GM12872 (cell line): ENCODE data around the gene CDH1.

Experiments
- CTCF ChIP-seq: IDR thresholded peaks from 3 replicates; pipeline ENCODE4 v1.5.1; 2011; ENCODE audit warnings: low read depth, mild to moderate bottlenecking, low read length, moderate library complexity; ENCODE audit not compliant: insufficient read depth

CDH1 gene

DNA sequence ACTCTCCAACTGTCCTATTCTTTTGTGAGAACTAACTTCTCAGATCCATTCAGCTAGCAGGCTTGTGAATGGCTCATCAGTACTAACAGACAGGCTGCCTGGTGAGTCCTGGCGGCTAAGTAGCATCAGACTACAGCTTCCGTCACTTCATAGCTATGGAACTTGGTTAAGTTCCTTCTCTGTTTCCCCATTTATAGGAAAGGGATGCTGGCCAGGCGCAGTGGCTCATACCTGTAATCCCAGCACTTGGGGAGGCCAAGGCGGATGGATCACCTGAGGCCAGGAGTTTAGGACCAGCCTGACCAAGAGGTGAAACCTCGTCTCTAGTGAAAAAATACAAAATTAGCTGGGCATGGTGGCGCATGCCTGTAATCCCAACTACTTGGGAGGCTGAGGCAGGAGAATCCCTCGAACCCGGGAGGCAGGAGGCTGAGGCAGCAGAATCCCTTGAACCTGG, 56.3 kb downstream of the CDH1 start:
- no peak for TF ChIP-seq CTCF

DNA sequence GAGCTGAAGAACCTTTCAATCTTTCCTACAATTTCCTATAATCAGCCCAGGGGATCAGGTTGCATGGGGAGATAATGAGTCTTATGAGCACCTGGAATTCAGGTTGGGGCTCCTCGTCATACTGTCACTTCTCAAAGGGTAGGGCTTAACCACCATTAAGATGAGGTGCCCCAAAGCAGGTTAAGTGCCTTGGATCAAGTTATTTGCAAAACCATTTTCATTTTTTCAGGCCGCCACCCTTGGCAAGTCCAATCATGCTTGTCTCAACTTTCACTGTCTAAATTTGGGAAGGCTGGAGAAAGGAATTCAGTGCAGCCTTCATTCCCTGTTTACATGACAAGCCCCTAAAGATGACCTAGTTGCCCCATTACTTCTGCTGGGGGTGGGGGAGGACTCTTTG, 61.3 kb downstream of the CDH1 start:
- TF ChIP-seq CTCF, result no peak

DNA sequence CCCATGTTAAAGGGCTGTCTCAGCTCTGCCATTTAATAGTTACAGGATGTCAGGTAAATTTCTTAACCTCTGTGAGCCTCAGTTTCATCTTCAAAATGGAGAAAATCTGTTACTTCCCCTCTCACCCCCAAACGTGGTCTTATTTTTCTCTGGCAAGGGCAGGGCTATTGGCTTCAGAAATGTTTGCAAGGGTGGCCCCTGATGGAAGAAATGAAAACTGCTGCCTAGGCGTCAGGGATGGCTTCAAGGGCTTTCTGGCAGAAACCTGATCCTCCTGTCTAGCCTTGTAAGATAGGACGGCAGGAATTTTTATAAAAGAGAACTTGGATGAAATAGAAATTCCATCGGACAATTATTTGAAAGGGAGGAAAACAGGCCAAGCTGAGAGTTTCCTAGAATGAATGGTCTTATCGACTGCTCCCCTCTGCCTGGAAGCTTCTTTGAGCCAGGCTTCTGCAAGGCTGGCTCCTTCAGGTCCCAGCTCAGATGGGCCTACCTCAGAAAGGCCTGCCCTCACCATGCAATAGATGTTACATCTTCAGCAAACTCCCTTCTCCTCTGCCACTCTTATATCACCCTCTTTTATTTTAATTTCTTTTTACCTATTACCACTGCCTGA, 63.3 kb downstream of the CDH1 start:
- TF ChIP-seq CTCF, result peak; percentile 62

DNA sequence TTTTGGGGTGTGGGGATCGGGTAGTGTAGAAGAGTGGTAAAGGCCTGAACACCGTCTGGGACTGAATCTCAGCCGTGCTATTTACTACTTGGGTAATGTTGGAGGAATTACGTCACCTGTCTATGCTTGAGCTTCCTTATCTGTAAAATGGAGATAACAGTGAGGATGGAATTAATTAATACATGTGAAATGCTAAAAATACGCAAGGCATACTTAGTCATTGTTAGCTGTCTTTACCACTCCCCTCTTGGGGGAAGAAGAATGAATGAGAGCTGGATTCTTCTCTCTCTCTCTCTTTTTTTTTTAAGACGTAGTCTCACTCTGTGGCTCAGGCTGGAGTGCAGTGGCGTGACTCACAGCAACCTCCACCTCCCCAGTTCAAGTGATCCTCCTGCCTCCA, 65.1 kb downstream of the CDH1 start:
- TF ChIP-seq CTCF, result no peak

DNA sequence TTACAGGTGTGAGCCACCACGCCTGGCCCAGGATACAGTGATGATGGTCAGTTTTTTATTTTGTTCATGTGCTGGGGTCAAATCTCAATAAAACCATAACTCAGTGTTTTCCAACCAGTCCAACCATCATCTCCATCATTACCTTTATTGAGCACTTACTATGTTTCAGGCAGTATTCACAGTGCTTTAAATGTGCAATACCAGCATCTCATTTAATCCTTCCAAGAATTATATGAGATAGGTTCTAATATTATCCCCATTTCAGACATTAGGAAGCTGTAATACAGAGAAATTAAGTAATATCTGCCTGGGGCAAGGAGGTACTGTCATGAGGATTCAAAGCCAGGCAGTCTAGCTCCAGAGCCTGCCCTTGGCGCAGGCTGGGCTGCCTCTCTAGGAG, 69.3 kb downstream of the CDH1 start:
- no peak for TF ChIP-seq CTCF

GRCh38 chr16:68806981-68807380, 69.9 kb downstream of the CDH1 start:
- TF ChIP-seq CTCF, result no peak

DNA sequence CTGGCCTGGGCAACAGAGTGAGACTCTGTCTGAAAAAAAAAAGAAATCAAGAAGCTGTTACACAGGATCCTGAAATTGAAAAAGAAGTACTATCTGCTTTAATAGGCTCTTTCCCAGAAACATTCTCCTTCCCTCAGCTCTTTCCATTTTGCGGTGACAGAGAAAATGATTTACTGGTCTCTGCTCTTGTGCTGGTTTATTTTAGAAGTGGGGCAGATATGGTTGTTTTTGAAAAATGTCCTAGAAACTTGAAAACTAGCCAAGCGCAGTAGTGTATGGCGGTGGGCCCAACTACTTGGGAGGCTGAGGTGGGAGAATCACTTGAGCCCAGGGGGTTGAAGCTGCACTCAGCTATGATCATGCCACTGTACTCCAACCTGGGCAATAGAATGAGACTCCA, 77.4 kb downstream of the CDH1 start:
- no peak for TF ChIP-seq CTCF
